SKM-1 treated with dmso at 0.1 percent for 144 hours (cell line): ENCODE results near the gene ZNF708.
"Not testable (repeated sequence)": the region's sequence is repeated elsewhere in the genome, so short reads cannot be mapped to it uniquely, and the experiment has no call there.

Experiments used
- DNase-seq: peaks from one replicate; lab custom pipeline; 2025; ENCODE audit not compliant: unreplicated experiment; lab: John Stamatoyannopoulos, UW

Gene ZNF708

DNA sequence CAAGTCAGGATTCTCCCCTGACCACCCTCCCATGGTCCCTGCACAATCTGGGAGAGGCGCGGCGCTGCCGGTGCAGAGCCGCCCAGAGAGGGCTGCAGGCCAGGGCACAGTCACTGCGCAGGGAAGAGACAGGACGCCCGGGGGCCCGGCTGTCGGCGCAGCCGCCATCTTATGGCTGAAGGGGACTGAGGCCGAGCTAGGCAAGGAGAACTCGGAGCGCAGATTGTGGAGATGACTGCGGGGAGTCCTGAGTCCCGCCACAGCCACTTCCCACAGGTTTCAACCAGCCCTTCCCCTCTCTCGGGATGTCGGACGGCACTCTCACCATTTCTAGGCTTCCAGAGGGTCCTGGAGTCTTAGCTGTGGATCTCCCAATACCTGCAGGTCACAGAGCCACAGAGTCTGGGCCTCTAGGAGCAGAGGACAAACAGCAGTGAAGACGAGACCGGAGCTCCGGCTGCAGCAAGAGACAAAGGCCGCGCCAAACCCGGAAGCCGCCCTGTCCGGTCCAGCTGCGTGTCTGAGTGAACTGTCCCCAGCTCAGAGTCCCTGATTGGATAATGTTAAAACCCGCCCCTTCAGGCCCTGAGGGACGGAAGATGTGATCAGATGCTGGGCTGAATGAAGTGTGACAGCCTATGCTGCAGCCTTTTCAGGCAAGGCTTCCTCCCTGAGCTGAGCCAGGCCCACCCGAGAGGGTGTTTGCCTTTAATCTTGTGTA is at the start of gene ZNF708:
TSS of gene ZNF708 (minus strand) at position 526 of the 721 bp plus-strand sequence. CDS start at position 328, 198 bp downstream.
- peak; percentile 91 for DNase-seq

DNA sequence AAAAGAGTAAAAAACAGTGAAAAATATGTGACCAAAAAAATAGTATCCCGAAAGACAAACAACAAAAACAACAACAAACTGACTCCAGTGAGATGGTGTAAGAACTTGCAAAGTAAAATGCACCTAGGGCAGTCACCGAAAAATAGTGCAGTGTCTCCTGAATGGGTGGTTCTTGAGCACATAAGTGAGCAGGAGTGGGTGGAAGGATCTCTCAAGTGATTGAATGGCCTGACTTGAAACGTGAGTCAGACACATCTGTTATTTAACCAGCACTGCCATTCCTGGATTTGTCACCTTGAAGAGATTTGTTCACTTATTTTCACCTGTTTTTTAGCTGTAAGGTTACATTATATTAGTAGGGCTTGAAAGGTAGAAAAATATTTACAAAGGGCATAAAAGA is 33.1 kb upstream of the ZNF708 start:
- DNase-seq = no peak

DNA sequence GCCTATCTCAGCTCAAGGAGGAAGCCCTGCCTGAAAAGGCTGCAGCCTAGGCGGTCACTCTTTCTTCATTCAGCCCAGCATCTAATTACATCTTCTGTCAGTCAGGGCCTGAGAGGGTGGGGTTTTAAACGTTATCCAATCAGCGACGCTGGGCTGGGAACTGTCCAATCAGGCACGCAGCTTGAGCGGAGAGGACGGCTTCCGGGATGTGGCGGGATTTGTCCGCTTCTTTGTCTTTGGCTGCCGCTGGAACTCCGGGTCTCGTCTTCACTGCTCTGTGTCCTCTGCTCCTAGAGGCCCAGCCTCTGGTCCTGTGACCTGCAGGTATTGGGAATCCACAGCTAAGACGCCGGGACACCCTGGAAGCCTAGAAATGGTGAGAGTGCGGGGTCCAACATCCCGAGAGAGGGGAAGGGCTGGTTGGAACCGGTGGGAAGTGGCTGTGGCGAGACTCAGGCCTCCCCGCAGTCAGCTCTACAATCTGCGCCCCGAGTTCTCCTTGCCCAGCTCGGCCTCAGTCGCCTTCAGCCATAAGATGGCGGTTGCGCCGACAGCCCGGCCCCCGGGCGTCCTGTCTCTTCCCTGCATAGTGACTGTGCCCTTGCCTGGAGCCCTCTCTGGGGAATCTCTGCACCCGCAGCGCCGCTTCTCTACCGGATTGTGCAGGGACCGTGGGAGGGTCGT is 29.7 kb upstream of the ZNF708 start, which contains the start of gene ZNF738:
TSS of gene ZNF738 (plus strand) at position 233 of the 684 bp plus-strand sequence. CDS start at position 374, 141 bp downstream.
- peak; percentile 94 for DNase-seq

DNA sequence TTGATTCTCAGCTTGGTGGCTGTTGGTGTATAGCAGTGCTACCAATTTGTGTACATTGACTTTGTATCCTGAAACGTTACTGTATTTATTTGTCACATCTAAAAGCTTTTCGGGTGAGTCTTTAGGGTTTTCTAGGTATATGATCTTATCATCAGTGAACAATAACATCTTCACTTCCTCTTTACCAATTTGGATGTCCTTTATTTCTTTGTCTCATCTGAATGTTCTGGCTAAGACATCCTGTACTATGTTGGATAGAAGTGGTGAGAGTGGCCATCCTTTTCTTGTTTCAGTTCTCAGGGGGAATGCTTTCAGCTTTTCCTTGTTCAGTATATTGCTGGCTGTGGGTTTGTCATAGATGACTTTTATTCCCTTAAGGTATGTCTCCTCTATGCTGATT is 23.6 kb upstream of the ZNF708 start:
- DNase-seq = no peak

DNA sequence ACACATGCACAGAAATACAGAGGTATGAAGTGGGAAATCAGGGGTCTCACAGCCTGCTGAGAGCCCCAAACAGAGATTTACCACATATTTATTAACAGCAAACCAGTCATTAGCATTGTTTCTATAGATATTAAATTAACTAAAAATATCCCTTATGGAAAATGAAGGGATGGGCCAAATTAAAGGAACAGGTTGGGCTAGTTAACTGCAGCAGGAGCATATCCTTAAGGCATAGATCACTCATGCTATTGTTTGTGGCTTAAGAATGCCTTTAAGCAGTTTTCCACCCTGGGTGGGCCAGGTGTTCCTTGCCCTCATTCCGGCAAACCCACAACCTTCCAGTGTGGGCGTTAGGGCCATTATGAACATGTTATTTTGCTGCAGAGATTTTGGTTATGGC is 15.6 kb upstream of the ZNF708 start:
- DNase-seq = not testable (repeated sequence)

DNA sequence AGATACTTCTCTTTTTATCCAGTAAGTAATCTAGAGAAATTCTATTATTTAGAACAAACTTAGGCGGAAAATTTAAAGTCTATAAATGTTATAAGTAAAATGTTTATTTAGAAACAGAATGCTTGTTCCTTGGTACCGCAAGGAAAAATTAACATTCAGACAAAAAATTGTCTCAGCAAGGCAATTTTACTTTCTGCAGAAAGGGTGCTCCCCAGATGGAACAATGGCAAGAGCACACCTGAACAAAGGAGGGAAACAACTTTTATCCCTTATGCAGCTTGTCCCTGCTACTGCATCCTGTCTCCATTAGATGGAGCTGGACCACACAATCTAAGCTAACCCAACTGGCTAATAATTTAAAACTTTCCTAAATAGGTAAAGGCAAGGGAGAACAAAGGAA is 6.5 kb upstream of the ZNF708 start:
- no peak for DNase-seq

DNA sequence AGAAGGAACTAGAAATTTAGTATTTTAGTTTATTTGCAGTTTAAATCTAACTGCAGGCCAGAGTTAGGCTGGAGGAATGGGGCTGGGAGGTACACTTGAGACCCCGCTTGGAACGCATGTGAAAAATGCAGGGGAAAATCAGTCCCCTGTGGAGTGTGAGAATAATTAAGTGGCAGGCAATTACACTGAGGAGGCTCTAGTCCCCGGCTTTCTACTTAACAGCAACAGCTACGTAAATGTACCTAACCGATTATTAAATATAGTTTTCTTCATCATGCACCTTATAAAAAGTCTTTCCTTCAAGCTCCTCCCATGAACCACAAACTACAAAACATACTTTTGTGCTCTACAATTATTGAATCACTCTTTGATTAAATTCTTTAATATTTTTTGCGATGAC is 804 bp downstream of the ZNF708 start:
- no peak for DNase-seq

DNA sequence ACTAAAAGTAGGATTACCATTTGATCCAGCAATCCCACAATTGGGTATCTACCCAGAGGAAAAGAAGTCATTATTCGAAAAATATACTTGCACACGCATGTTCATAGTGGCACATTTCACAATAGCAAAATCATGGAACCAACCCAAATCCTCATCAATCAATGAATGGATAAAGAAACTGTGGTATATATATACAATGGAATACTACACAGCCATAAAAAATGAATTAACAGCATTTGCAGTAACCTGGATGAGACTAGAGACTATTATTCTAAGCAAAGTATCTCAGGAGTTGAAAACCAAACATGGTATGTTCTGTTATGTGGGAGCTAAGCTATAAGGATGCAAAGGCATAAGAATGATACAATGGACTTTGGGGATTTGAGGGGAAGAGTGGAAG is 3.0 kb downstream of the ZNF708 start:
- no peak for DNase-seq

DNA sequence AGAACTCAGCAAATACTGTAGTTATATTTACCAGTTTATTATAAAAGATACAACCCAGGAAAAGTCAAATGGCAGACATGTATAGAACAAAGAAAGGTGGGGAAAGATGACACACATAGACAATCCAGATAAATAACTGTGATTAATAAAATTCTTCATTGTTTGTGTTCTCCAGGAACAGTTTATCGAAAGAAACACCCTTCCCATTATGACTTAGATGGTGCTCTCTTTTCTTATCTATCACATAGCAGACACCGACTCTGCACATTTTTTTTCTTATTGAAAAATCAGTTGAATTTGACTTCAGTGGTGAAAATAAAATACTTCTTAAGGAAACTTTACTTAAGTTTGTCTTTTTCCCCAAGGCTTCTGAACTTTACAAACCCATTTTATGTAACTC is 6.2 kb downstream of the ZNF708 start:
- no peak for DNase-seq

DNA sequence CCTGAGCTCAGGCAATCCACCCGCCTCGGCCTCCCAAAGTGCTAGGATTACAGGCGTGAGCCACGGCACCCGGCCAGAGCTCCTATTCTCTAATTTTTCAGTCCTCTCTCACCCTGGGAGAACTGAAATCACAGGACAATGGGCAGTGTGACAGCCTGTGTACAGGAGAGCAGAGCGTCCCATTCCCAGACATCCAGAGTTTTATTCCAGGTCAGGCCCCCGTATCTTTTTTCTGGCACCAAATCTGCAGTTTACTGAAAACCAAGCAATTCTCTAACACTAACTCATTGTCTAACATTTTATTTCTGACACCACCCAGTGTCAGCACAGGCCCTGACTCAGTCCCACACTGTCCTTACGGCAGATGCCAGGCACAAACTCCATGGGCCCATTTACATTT is 6.7 kb downstream of the ZNF708 start:
- DNase-seq = no peak

DNA sequence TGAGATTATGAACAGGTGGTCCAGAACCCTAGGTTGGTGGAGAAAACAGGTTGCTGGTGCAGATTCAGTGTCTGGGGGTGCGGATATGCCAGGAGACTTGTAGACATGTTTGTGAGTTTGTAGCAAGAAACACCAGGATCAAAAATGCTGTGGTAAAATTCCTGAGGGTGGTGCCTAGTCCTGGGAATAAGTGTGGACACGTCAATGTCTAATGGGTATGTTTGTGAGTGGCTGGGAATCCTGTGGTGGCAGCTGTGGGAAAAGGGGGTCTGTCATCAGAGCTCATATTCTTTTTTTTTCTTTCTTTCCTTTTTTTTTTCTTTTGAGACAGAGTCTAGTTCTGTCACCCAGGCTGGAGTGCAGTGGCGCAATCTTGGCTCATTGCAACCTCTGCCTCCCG is 7.2 kb downstream of the ZNF708 start:
- DNase-seq = no peak

DNA sequence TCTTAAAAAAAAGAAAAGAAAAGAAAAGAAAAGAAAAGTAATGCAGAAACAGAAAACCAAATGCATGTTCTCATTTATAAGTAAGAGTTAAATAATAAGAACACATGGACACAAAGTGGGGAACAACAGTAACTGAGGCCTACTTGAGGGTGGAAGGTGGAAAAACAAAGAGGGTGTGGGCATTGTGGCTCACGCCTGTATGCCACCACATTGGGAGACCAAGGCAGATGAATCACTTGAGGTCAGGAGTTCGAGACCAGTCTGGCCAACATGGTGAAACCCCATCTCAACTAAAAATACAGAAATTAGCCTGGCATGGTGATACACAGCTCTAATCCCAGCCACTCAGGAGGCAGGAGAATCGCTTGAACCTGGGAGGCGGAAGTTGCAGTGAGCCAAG is 8.1 kb downstream of the ZNF708 start:
- no peak for DNase-seq

DNA sequence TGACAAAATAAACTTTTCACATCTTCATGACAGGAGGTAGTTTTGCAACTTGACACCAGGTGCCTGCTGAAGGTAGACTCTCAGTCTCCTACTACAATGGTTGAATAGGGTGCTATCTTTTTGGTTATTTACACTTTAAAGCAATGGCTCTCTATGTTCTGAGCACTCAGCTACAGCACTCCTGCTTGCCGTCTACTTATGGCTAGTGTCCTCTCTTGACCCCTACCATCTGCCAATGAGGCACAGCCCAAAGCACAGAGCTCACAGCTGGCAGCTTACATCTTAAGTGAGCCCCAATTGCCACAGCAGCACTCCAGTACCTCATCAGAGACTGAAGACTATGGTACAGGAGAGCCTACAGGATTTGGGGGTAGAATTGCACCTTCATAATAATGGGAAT is 11.4 kb downstream of the ZNF708 start:
- DNase-seq = no peak

DNA sequence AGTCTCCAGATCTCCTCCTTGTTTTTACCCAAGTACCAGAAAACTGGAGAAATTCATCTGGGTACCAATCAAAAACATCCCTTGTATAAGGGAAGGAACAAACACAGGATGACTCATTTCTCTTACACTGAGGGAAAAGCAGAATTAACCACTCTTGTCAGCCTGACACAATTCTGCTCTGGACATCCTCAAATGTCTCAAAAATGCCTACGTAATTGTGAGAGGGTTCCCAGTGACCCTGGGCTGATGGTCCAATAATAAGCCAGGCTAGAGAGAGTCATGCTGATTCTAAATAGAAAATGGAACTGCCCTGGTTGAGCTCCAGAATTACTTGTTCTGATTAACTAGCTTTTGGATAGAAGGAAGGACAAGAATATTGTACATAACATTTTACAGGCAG is 14.5 kb downstream of the ZNF708 start:
- no peak for DNase-seq

DNA sequence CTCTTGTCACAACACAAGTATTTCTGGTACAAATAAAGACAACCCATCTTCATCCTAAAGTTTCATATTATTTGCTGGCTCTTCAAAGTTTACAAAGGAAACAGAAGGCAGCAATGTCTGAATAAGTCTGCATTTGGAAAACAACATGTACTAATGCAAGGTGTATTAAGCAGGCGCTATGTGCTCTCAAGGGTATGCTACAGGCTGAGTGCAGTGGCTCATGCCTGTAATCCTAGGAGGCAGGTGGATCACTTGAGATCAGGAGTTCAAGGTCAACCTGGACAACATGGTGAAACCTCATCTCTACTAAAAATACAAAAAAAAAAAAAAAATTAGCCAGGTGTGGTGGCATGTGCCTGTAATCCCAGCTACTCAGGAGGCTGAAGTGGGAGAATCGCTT is 16.4 kb downstream of the ZNF708 start:
- not testable (repeated sequence) for DNase-seq

DNA sequence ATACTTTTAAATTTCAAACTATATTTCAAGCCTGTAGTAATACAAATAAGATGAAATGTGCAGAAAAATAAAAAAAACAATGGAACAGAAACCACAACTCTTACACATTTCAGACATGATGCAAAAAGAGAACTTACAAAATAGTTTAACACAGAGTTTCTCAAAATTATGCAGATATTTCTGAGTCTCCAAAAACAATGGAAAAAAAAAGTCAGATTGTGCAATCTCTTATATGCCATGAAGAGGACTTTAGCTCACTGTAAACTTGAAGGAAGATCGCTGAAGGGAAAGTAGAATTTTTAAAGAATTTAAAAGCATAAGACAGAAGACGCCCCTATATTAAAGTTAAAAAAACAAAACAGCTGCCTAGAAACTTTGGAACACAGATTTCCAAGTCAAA is 20.4 kb downstream of the ZNF708 start:
- DNase-seq = no peak

DNA sequence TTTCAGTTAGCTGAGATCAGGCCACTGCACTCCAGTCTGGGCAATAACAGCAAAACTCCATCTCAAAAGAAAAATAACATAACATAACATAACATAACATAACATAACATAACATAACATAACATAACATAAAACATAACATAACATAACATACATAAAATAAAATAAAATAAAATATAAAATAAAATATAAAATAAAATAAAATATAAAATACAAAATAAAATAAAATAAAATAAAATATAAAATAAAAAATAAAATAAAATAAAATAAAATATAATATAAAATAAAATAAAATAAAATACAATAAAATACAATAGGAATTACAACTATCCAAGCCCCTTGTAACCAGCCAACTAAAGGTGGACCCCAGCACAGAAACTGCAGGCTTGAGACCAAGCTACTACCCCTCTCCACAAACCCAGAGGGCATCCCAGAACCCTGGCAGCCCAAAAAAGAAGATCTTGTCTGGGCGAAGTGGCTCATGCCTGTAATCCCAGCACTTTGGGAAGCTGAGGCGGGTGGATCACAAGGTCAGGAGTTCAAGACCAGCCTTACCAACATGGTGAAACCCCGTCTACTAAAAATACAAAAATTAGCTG is 22.2 kb downstream of the ZNF708 start:
- not testable (repeated sequence) for DNase-seq

DNA sequence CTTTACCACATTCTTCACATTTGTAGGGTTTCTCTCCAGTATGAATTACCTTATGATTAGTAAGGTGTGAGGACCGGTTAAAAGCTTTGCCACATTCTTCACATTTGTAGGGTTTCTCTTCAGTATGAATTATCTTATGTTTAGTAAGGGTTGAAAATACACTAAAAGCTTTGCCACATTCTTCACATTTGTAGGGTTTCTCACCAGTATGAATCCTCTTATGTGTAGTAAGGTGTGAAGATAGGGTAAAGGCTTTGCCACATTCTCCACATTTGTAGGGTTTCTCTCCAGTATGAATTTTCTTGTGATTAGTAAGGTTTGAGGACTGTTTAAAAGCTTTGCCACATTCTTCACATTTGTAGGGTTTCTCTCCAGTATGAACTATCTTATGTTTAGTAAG is 35.4 kb downstream of the ZNF708 start:
- not testable (repeated sequence) for DNase-seq

DNA sequence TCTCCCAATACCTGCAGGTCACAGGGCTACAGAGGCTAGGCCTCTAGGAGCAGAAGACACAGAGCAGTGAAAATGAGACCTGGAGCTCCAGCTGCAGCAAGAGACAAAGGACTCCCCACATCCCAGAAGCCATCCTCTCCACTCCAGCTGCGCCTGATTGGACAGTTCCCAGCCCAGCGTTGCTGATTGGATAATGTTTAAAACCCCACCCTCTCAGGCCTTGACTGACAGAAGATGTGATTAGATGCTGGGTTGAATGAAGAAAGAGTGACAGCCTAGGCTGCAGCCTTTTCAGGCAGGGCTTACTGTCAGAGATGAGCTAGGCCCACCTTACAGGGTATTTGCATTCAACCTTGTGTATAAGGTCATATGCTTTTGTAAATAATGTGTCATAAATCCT is 59.4 kb downstream of the ZNF708 start:
- DNase-seq = no peak

DNA sequence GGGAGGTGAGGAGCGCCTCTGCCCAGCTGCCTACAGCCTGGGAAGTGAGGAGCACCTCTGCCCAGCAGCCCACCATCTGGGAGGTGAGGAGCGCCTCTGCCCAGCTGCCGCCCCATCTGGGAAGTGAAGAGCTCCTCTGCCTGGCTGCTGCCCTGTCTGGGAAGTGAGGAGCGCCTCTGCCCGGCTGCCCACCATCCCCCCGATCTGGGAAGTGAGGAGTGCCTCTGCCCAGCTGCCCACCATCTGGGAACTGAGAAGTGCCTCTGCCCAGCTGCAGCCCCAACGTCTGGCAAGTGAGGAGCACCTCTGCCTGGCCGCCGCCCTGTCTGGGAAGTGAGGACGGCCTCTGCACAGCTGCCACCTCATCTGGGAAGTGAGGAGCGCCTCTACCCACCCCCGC is 64.3 kb downstream of the ZNF708 start:
- no peak for DNase-seq

DNA sequence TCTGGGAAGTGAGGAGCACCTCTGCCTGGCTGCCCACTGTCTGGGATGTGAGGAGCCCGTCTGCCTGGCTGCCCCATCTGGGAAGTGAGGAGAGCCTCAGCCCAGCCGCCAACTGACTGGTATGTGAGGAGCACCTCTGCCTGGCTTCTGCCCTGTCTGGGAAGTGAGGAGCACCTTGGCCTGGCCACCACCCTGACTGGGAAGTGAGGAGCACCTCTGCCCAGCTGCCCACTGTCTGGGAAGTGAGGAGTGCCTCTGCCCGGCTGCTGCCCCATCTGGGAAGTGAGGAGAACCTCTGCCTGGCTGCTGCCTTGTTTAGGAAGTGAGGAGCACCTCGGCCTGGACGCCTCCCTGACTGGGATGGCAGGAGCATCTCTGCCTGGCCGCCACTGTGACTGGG is 64.8 kb downstream of the ZNF708 start:
- DNase-seq = no peak

DNA sequence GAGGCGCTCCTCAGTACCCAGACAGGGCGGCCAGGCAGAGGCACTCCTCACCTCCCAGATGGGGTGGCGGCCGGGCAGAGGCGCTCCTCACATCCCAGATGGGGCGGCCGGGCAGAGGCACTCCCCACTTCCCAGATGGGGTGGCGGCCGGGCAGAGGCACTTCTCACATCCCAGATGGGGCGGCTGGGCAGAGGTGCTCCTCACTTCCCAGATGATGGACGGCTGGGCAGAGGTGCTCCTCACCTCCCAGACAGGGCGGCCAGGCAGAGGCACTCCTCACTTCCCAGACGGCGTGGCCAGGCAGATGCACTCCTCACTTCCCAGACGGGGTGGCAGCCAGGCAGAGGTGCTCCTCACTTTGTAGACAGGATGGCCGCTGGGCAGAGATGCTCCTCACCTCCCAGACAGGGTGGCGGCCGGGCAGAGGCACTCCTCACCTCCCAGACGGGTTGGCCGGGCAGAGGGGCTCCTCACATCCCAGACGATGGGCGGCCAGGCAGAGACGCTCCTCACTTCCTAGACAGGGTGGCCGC is 68.3 kb downstream of the ZNF708 start:
- DNase-seq = not testable (repeated sequence)
